B cell (primary cell): Measurements from ENCODE around the gene RBM20. TPM values are rescaled to one million over a fixed set of nuclear protein-coding genes. Genes with fewer than 3 reads are reported as not detected.

ENCODE experiments used
- ATAC-seq: fragments of 200-7000 bp; cut with Tn5 transposase; one replicate; pipeline ENCODE4 v1.10.0; 2021; ENCODE audit warnings: low read depth, mild to moderate bottlenecking, moderate number of reproducible peaks, moderate library complexity
- CTCF ChIA-PET: fragments of 350-600 bp; sonication (Branson Sonifier 250); formaldehyde crosslinking; loops from one replicate; lab custom pipeline; 2021; ENCODE audit warnings: antibody characterized with exemption, inconsistent platforms; lab: Charles Lee
- POLR2A ChIA-PET: fragments of 350-600 bp; sonication (Branson Sonifier 250); formaldehyde crosslinking; loops from one replicate; lab custom pipeline; 2021; ENCODE audit warnings: antibody characterized with exemption; lab: Charles Lee
- DNase-seq: peaks from one replicate; pipeline ENCODE4 v3.0.0; 2013
- H2AFZ ChIP-seq: 2 replicates; pipeline ENCODE4 v1.6.1; 2012; ENCODE audit warnings: mild to moderate bottlenecking, low read depth, low read length; ENCODE audit not compliant: insufficient read depth, poor library complexity, severe bottlenecking
- H3K27ac ChIP-seq, 2 donors: 1 replicate in 1 of 2; 2 replicates in 1 of 2; pipeline ENCODE4 v1.5.1; 2012 to 2013; ENCODE audit warnings: low read length in 2 of 2, mild to moderate bottlenecking in 2 of 2, moderate library complexity in 1 of 2
- H3K27me3 ChIP-seq, 4 experiments: fragments of 200-600 bp in 1 of 4; sonication (generic) in 1 of 4; replicated peaks in 1 of 4; 1 replicate in 2 of 4; 2 replicates in 2 of 4; pipeline versions ENCODE4 v1.6.1 to v1.7.0; 2013 to 2016; ENCODE audit warnings: low read length in 3 of 4, mild to moderate bottlenecking in 2 of 4, mixed read lengths in 1 of 4, moderate library complexity in 1 of 4; ENCODE audit not compliant: insufficient read depth in 4 of 4, control insufficient read depth in 3 of 4; ENCODE audit errors: control extremely low read depth in 1 of 4
- H3K36me3 ChIP-seq, 2 experiments: replicated peaks in 1 of 2; 1 replicate in 1 of 2; 2 replicates in 1 of 2; pipeline versions ENCODE4 v1.6.1 to v1.7.1; 2013; ENCODE audit warnings: low read length in 1 of 2; ENCODE audit not compliant: insufficient read depth in 2 of 2, control insufficient read depth in 1 of 2; ENCODE audit errors: control extremely low read depth in 1 of 2, extremely low read depth in 1 of 2
- H3K4me1 ChIP-seq, 2 donors: fragments of 200-600 bp in 1 of 2; sonication (generic) in 1 of 2; 1 replicate in 1 of 2; 2 replicates in 1 of 2; pipeline versions ENCODE4 v1.5.1 to v1.6.1; 2013 to 2017; ENCODE audit warnings: low read length in 2 of 2; ENCODE audit not compliant: control insufficient read depth in 2 of 2, insufficient read depth in 2 of 2
- H3K4me2 ChIP-seq: replicated peaks from 2 replicates; pipeline ENCODE3; 2012; ENCODE audit warnings: mild to moderate bottlenecking, low read depth, low read length; ENCODE audit not compliant: poor library complexity, severe bottlenecking
- H3K4me3 ChIP-seq, 5 experiments: fragments of 200-600 bp in 1 of 5; sonication (generic) in 1 of 5; 1 replicate in 3 of 5; 2 replicates in 2 of 5; pipeline versions ENCODE4 v1.5.1 to v1.7.0; 2011 to 2016; ENCODE audit warnings: low read length in 4 of 5, mild to moderate bottlenecking in 4 of 5, low read depth in 2 of 5, control low read depth in 1 of 5, moderate library complexity in 1 of 5; ENCODE audit not compliant: insufficient read depth in 1 of 5; ENCODE audit errors: control extremely low read depth in 1 of 5, extremely low read depth in 1 of 5
- H3K79me2 ChIP-seq: fragments of 200-600 bp; sonication (generic); one replicate; pipeline ENCODE4 v1.6.0; 2016; ENCODE audit warnings: low read length; ENCODE audit not compliant: control insufficient read depth, insufficient read depth
- H3K9ac ChIP-seq: fragments of 200-600 bp; sonication (generic); 2 replicates; pipeline ENCODE4 v1.6.1; 2017; ENCODE audit warnings: mild to moderate bottlenecking, low read length, moderate library complexity
- H3K9me3 ChIP-seq, 3 donors: one replicate each; pipeline versions ENCODE4 v1.6.1 to v1.7.1; 2013; ENCODE audit warnings: low read length in 2 of 3; ENCODE audit not compliant: control insufficient read depth in 2 of 3, insufficient read depth in 1 of 3; ENCODE audit errors: control extremely low read depth in 1 of 3
- H4K20me1 ChIP-seq: 2 replicates; pipeline ENCODE4 v1.6.0; 2012; ENCODE audit warnings: mild to moderate bottlenecking, low read length; ENCODE audit not compliant: insufficient read depth, control insufficient read depth, poor library complexity, severe bottlenecking
- H3K27ac Mint-ChIP-seq: one replicate; pipeline ENCODE4 v1.8.0; 2021; ENCODE audit warnings: mixed read lengths
- H3K27me3 Mint-ChIP-seq: one replicate; pipeline ENCODE4 v1.8.0; 2021; ENCODE audit warnings: mixed read lengths
- H3K4me1 Mint-ChIP-seq: one replicate; pipeline ENCODE4 v1.8.0; 2021; ENCODE audit warnings: mixed read lengths
- H3K4me3 Mint-ChIP-seq: one replicate; pipeline ENCODE4 v1.8.0; 2021; ENCODE audit warnings: mixed read lengths
- H3K9me3 Mint-ChIP-seq: one replicate; pipeline ENCODE4 v1.8.0; 2022; ENCODE audit warnings: mixed read lengths; ENCODE audit not compliant: insufficient read depth
- EZH2 ChIP-seq: IDR thresholded peaks from 2 replicates; pipeline ENCODE4 v1.6.1; 2012; ENCODE audit warnings: borderline replicate concordance, low read depth, mild to moderate bottlenecking, moderate library complexity, low read length; ENCODE audit not compliant: insufficient read depth, poor library complexity, severe bottlenecking
- WGBS: methylation state at CpG from one replicate; pipeline ENCODE4 v1.1.5; 2013; ENCODE audit warnings: missing lambda C conversion rate; ENCODE audit not compliant: insufficient coverage; 5-methylcytosine and 5-hydroxymethylcytosine counted together
- intact Hi-C: fragments of 100-400 bp; cut with micrococcal nuclease; formaldehyde crosslinking; loops from one replicate; pipeline ENCODE4 v1.10.0; 2022
- polyA plus RNA-seq: library from polyadenylated mRNA; depleted of rRNA; stranded (reverse); fragments of >200 nt; gene quantifications from 2 replicates; pipeline ENCODE4 v1.2.3, GENCODE V29; 2012
- total RNA-seq, 2 donors: library from RNA; stranded (reverse); fragments of 120-200 nt in 1 of 2; gene quantifications; 1 replicate in 1 of 2; 2 replicates in 1 of 2; pipeline versions ENCODE4 v1.2.3 to v1.2.4, GENCODE V29; 2013 to 2022
- TF ChIP-seq, protein P1 (sequence below): fragments of 200-600 bp; IDR thresholded peaks from one replicate; pipeline ENCODE4 v1.8.0; 2022; ENCODE audit warnings: antibody characterized with exemption, mild to moderate bottlenecking

RBM20 gene
- total and polyA plus RNA-seq, 2 donors (not counting 1 experiment from before 2014, with no cell fraction given): not detected

DNA sequence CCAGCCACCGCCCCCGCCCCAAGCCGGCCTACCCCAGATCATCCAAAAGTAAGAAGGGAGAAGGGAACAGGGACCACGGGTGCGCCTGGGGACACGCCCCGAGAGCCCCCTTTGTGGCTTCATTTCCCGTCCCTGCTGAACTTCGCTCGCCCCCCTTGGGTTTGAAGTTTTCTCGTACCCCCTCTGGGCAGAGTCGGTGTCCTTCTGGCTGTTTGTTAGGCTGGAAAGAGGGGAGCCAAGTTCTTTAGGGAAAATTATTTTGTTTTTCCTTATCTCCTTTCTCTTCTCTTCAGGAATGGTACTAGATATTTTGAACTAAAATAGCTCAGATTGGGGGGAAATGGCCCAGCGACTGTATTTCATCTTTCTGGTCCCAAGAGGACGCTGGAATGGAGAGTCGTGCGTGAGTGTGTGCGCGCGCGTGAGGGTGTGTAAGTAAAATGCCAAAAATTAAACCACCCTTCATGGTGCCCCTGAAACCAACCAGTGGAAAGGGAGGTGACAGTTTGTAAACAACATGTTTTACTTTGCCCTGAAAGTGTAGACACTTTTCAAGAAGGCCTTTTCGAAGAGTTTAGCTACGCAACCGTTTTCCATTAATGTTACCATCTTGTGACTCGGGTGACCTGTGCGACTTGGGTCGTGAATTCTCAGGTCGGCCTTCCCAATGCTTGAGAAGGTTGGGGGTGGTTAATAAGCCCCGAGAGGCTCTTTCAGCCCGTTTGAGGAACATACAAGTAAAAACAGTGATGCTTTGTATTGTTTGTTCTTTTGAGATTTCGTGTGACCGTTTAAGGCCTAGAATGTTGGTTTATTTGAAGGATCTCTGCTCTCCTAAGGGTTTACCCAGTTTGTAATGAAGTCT lies 694 bp downstream of the RBM20 start:
- Histone ChIP-seq H3K27ac (no peak overlapping the region), H2AFZ (peak overlapping the region; percentile 61), H3K9me3 (peaks cover 0 to 9% (median 0%) of the 10 kb centered on the region in 3 donors), H3K4me2 (peak overlapping the region; percentile 92), H3K36me3 (no peaks in the 10 kb centered on the region), H3K9ac (peak overlapping the region; percentile 59), H3K27me3 (peaks cover 0 to 51% (median 43%) of the 10 kb centered on the region in 4 experiments), H4K20me1 (no peaks in the 10 kb centered on the region), H3K4me3 (peak overlapping the region in 2 of 5 experiments; percentile 47 to 58), H3K79me2 (no peaks in the 10 kb centered on the region), H3K4me1 (peaks cover 21 to 33% of the 10 kb centered on the region in 2 donors)
- ATAC-seq: no peak
- 16% methylated on average over 18 of the region's 31 CpGs for WGBS
- intact Hi-C loops: no loop called here
- Mint-ChIP-seq H3K4me3 (peak overlapping the region; percentile 79), H3K27me3 (peaks cover 66% of the 10 kb centered on the region), H3K27ac (no peak overlapping the region), H3K4me1 (peaks cover 37% of the 10 kb centered on the region), H3K9me3 (no peaks in the 10 kb centered on the region)
- ChIA-PET CTCF (interaction anchor here (0.9 kb wide), 1 partner anchor 26 kb away, joined by 3 read pairs; no protein-coding TSS in a partner anchor), POLR2A (no interaction called here)
- TF ChIP-seq EZH2: no peak
- TF ChIP-seq, protein P1, sequence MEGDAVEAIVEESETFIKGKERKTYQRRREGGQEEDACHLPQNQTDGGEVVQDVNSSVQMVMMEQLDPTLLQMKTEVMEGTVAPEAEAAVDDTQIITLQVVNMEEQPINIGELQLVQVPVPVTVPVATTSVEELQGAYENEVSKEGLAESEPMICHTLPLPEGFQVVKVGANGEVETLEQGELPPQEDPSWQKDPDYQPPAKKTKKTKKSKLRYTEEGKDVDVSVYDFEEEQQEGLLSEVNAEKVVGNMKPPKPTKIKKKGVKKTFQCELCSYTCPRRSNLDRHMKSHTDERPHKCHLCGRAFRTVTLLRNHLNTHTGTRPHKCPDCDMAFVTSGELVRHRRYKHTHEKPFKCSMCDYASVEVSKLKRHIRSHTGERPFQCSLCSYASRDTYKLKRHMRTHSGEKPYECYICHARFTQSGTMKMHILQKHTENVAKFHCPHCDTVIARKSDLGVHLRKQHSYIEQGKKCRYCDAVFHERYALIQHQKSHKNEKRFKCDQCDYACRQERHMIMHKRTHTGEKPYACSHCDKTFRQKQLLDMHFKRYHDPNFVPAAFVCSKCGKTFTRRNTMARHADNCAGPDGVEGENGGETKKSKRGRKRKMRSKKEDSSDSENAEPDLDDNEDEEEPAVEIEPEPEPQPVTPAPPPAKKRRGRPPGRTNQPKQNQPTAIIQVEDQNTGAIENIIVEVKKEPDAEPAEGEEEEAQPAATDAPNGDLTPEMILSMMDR: no peak
- DNase-seq: peak; percentile 11
